ENCODE measurements around the gene NTMT1.

Gene NTMT1

GRCh38 chr9:129604056-129604765, 21.8 kb upstream of the NTMT1 start:
- H3K27ac ChIP-seq (replicated peaks) = no peak overlapping the region
- DNase-seq (ENCODE audit: low read depth in 1 of 2, low spot score in 1 of 2) = no peak
- no peaks in the 10 kb centered on the region for H3K27me3 ChIP-seq (ENCODE audit: insufficient read depth, poor library complexity, severe bottlenecking)
- no peak overlapping the region for H3K4me3 ChIP-seq (replicated peaks; ENCODE audit: insufficient read depth, low read length)
- TF ChIP-seq REST (IDR thresholded peaks at IDR 0.05; ENCODE audit: insufficient replicate concordance, low read depth) = no peak
- no peak for TF ChIP-seq POLR2AphosphoS5 (IDR thresholded peaks at IDR 0.05; ENCODE audit: low read depth)
- no peak for TF ChIP-seq GABPA (IDR thresholded peaks at IDR 0.05; ENCODE audit: low read depth)
- no peak for TF ChIP-seq CTCF (IDR thresholded peaks at IDR 0.05; ENCODE audit: insufficient read depth, low read length)
- no peak for TF ChIP-seq SPI1 (IDR thresholded peaks at IDR 0.05; ENCODE audit: borderline replicate concordance, low read depth)

GRCh38 chr9:129604766-129605163, 21.2 kb upstream of the NTMT1 start:
- H3K4me3 ChIP-seq (replicated peaks; ENCODE audit: insufficient read depth, low read length) = no peak overlapping the region
- H3K27ac ChIP-seq (replicated peaks) = no peak overlapping the region
- H3K27me3 ChIP-seq (ENCODE audit: insufficient read depth, poor library complexity, severe bottlenecking) = no peaks in the 10 kb centered on the region
- no peak for DNase-seq (ENCODE audit: low read depth in 1 of 2, low spot score in 1 of 2)
- TF ChIP-seq SPI1 (IDR thresholded peaks at IDR 0.05; ENCODE audit: borderline replicate concordance, low read depth) (no peak), CTCF (IDR thresholded peaks at IDR 0.05; ENCODE audit: insufficient read depth, low read length) (no peak), POLR2AphosphoS5 (IDR thresholded peaks at IDR 0.05; ENCODE audit: low read depth) (no peak), GABPA (IDR thresholded peaks at IDR 0.05; ENCODE audit: low read depth) (no peak), REST (IDR thresholded peaks at IDR 0.05; ENCODE audit: insufficient replicate concordance, low read depth) (no peak)

GRCh38 chr9:129606161-129607026, 19.6 kb upstream of the NTMT1 start:
- Histone ChIP-seq H3K27ac (replicated peaks) (peak overlapping the region; percentile 58), H3K4me3 (replicated peaks; ENCODE audit: insufficient read depth, low read length) (no peak overlapping the region), H3K27me3 (ENCODE audit: insufficient read depth, poor library complexity, severe bottlenecking) (no peaks in the 10 kb centered on the region)
- no peak for TF ChIP-seq GABPA (IDR thresholded peaks at IDR 0.05; ENCODE audit: low read depth)
- TF ChIP-seq CTCF (IDR thresholded peaks at IDR 0.05; ENCODE audit: insufficient read depth, low read length) = no peak
- no peak for TF ChIP-seq REST (IDR thresholded peaks at IDR 0.05; ENCODE audit: insufficient replicate concordance, low read depth)
- TF ChIP-seq SPI1 (IDR thresholded peaks at IDR 0.05; ENCODE audit: borderline replicate concordance, low read depth) = no peak
- TF ChIP-seq POLR2AphosphoS5 (IDR thresholded peaks at IDR 0.05; ENCODE audit: low read depth) = no peak
- DNase-seq (ENCODE audit: low read depth in 1 of 2, low spot score in 1 of 2) = no peak
